Retinal pigment epithelial cell (primary cell): ENCODE data around the gene SYT1.
A peak's percentile ranks its signal among the peaks of the same experiment; 100 is the strongest.

ENCODE experiments used
- DNase-seq: peaks from one replicate; pipeline ENCODE4 v3.0.0-alpha.2; 2010; ENCODE audit warnings: low read depth
- H3K4me3 ChIP-seq: 2 replicates; pipeline ENCODE4 v1.5.1; 2011; ENCODE audit warnings: mild to moderate bottlenecking, low read length, control low read depth, moderate library complexity
- TF ChIP-seq, protein P1 (sequence below): conservative IDR thresholded peaks from 2 replicates; pipeline ENCODE4 v1.5.1; 2011; ENCODE audit warnings: low read depth, low read length, control low read depth, inconsistent platforms

Gene SYT1

DNA sequence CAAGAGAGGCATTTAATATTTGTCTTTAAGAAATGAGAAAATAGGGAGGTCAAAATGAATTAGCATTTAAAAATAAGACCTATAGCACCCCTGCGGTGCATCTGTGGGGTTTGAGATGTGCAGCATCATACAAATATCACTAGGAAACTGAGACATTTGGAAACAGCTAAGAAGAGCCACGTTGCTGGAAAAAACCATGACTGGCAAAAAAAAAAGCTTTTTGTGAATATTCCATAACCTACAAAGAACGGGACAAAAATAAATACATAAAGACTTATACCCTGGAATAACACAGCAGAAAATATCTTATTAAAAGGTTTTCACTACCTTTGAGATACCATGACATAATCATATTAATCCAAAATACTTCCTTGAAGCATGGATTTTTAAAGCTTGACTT is 460.0 kb downstream of the SYT1 start:
- no peak overlapping the region for H3K4me3 ChIP-seq
- TF ChIP-seq, protein P1, sequence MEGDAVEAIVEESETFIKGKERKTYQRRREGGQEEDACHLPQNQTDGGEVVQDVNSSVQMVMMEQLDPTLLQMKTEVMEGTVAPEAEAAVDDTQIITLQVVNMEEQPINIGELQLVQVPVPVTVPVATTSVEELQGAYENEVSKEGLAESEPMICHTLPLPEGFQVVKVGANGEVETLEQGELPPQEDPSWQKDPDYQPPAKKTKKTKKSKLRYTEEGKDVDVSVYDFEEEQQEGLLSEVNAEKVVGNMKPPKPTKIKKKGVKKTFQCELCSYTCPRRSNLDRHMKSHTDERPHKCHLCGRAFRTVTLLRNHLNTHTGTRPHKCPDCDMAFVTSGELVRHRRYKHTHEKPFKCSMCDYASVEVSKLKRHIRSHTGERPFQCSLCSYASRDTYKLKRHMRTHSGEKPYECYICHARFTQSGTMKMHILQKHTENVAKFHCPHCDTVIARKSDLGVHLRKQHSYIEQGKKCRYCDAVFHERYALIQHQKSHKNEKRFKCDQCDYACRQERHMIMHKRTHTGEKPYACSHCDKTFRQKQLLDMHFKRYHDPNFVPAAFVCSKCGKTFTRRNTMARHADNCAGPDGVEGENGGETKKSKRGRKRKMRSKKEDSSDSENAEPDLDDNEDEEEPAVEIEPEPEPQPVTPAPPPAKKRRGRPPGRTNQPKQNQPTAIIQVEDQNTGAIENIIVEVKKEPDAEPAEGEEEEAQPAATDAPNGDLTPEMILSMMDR, result no peak
- DNase-seq, result no peak

GRCh38 chr12:79326222-79326621 is 461.6 kb downstream of the SYT1 start:
- TF ChIP-seq, protein P1, result no peak

DNA sequence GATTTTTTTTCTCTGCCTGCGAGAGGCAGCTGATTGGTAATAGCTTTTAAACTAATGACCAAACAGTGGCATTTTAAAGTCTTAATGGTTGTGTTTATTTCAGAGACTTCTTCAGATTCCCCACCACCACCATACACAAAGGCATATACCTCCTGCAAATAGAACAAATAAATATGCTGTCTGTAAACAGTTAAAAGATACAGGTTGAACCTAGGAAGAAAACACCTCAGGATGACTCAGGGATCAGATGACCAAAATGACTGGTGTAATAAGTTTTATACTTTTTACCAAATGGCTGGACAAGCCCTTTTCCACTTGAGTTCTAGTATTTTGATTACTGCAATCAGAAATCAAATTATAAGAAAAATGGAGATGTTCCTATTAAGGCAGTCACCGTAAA is 462.1 kb downstream of the SYT1 start:
- TF ChIP-seq, protein P1, result no peak
- no peak for DNase-seq
- H3K4me3 ChIP-seq, result no peak overlapping the region

More at GRCh38 chr12:79326222-79326621, 461.6 kb downstream of the SYT1 start:
- H3K4me3 ChIP-seq, result no peak overlapping the region
- DNase-seq, result peak; percentile 37

GRCh38 chr12:79327465-79327864 is 462.9 kb downstream of the SYT1 start:
- no peak overlapping the region for H3K4me3 ChIP-seq
- TF ChIP-seq, protein P1, result no peak
- no peak for DNase-seq

- TF ChIP-seq, protein P1, result no peak
- DNase-seq, result no peak
These were observed 465.4 kb downstream of the SYT1 start for GRCh38 chr12:79329933-79330332.

GRCh38 chr12:79331870-79332269 is 467.3 kb downstream of the SYT1 start:
- no peak for DNase-seq
- TF ChIP-seq, protein P1, result no peak
- no peak overlapping the region for H3K4me3 ChIP-seq

More at GRCh38 chr12:79329933-79330332, 465.4 kb downstream of the SYT1 start:
- H3K4me3 ChIP-seq, result no peak overlapping the region

DNA sequence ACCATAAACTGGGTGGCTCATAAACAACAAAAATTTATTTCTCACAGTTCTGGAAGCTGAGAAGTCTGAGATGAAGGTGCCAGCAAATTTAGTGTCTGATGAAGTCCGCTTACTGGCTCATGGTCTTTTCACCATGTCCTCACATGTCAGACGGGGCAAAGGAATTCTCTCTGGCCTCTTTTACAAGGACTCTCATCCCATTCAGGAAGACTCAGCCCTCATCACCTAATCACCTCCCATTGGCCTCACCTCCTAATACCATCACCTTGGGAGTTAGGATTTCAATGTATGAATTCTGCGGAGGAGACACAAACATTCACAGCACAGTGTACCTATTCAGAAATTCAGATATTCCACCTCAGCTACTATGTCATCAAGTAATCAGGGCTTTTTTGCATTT is 468.6 kb downstream of the SYT1 start:
- H3K4me3 ChIP-seq, result no peak overlapping the region
- DNase-seq, result no peak
- TF ChIP-seq, protein P1, result no peak
